DND-41 (cell line): ENCODE measurements around the gene DHX58.
A peak's percentile ranks its signal among the peaks of the same experiment; 100 is the strongest.

Experiments
- ATAC-seq: fragments of 200-7000 bp; cut with Tn5 transposase; 3 replicates; pipeline ENCODE4 v1.9.1; 2021; ENCODE audit warnings: low read depth; ENCODE audit not compliant: insufficient read depth
- DNase-seq: peaks from one replicate; pipeline ENCODE4 v3.0.0-alpha.2; 2020
- H2AFZ ChIP-seq: 2 replicates; pipeline ENCODE4 v1.6.0; 2012; ENCODE audit warnings: low read depth, low read length
- H3K27ac ChIP-seq: 2 replicates; pipeline ENCODE4 v1.5.1; 2012; ENCODE audit warnings: low read length, inconsistent platforms
- H3K27me3 ChIP-seq: fragments of 200-600 bp; sonication (generic); 2 replicates; pipeline ENCODE4 v1.6.0; 2012; ENCODE audit warnings: low read length, mild to moderate bottlenecking, inconsistent platforms; ENCODE audit not compliant: insufficient read depth, poor library complexity
- H3K36me3 ChIP-seq: 2 replicates; pipeline ENCODE4 v1.5.1; 2012; ENCODE audit warnings: low read length, inconsistent platforms; ENCODE audit not compliant: insufficient read depth
- H3K4me1 ChIP-seq: 2 replicates; pipeline ENCODE4 v1.5.1; 2012; ENCODE audit warnings: mild to moderate bottlenecking, low read length; ENCODE audit not compliant: insufficient read depth
- H3K4me2 ChIP-seq: 2 replicates; pipeline ENCODE4 v1.6.0; 2012; ENCODE audit warnings: mild to moderate bottlenecking, moderate library complexity, low read length, inconsistent platforms; ENCODE audit not compliant: insufficient read depth
- H3K4me3 ChIP-seq, 2 experiments: fragments of 200-600 bp in 1 of 2; shearing (Covaris generic) in 1 of 2; 2 replicates each; pipeline ENCODE4 v1.5.1; 2012 to 2016; ENCODE audit warnings: inconsistent platforms in 2 of 2, low read length in 2 of 2, mild to moderate bottlenecking in 2 of 2, low read depth in 1 of 2, moderate library complexity in 1 of 2
- H3K79me2 ChIP-seq: 2 replicates; pipeline ENCODE4 v1.6.0; 2012; ENCODE audit warnings: low read length, inconsistent platforms; ENCODE audit not compliant: insufficient read depth
- H3K9ac ChIP-seq: 2 replicates; pipeline ENCODE4 v1.6.0; 2012; ENCODE audit warnings: low read depth, mild to moderate bottlenecking, inconsistent platforms, low read length, moderate library complexity
- H3K9me3 ChIP-seq: 2 replicates; pipeline ENCODE4 v1.5.1; 2012; ENCODE audit warnings: low read length, moderate library complexity, mild to moderate bottlenecking, inconsistent platforms; ENCODE audit not compliant: insufficient read depth, severe bottlenecking
- H4K20me1 ChIP-seq: 2 replicates; pipeline ENCODE4 v1.6.0; 2012; ENCODE audit warnings: low read length; ENCODE audit not compliant: insufficient read depth
- EZH2 ChIP-seq: IDR thresholded peaks from 3 replicates; pipeline ENCODE4 v1.6.1; 2012; ENCODE audit warnings: borderline replicate concordance, low read depth, mild to moderate bottlenecking, moderate library complexity, low read length, inconsistent platforms; ENCODE audit not compliant: severe bottlenecking
- TF ChIP-seq, protein P1 (sequence below): IDR thresholded peaks from 2 replicates; pipeline ENCODE4 v1.5.1; 2012; ENCODE audit warnings: borderline replicate concordance, low read length, moderate library complexity, mild to moderate bottlenecking; ENCODE audit not compliant: poor library complexity, severe bottlenecking; ENCODE audit errors: extremely low read depth

Gene DHX58

DNA sequence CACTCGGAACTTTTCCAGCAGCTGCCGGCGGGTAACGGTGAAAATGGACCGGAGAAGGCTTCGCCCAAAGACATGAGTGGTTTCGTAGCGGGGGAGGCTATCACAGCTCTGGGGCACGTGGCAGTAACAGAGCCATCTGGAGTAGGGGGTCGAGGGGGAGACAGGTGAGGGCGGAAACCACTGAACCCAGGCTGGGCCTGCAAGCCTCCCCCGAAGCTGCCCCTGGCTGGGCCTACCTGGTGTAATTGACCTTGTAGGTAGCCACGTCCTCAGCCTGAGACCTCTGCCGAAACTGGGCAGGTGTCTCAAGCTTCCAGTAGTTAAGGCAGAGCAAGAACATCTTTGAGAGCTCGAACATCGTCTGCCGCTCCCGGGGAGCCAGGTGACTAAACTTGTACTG is 6.8 kb upstream of the DHX58 start:
- Histone ChIP-seq H2AFZ (no peak overlapping the region), H3K27ac (no peak overlapping the region), H3K36me3 (peaks cover 57% of the 10 kb centered on the region), H4K20me1 (no peaks in the 10 kb centered on the region), H3K4me1 (peaks cover 45% of the 10 kb centered on the region), H3K9ac (no peak overlapping the region), H3K4me3 (no peak overlapping the region), H3K27me3 (no peaks in the 10 kb centered on the region), H3K9me3 (no peaks in the 10 kb centered on the region), H3K4me2 (peak overlapping the region; percentile 97), H3K79me2 (peaks cover 14% of the 10 kb centered on the region)
- no peak for TF ChIP-seq EZH2
- TF ChIP-seq, protein P1, sequence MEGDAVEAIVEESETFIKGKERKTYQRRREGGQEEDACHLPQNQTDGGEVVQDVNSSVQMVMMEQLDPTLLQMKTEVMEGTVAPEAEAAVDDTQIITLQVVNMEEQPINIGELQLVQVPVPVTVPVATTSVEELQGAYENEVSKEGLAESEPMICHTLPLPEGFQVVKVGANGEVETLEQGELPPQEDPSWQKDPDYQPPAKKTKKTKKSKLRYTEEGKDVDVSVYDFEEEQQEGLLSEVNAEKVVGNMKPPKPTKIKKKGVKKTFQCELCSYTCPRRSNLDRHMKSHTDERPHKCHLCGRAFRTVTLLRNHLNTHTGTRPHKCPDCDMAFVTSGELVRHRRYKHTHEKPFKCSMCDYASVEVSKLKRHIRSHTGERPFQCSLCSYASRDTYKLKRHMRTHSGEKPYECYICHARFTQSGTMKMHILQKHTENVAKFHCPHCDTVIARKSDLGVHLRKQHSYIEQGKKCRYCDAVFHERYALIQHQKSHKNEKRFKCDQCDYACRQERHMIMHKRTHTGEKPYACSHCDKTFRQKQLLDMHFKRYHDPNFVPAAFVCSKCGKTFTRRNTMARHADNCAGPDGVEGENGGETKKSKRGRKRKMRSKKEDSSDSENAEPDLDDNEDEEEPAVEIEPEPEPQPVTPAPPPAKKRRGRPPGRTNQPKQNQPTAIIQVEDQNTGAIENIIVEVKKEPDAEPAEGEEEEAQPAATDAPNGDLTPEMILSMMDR: no peak
- DNase-seq (no peak), ATAC-seq (no peak)

DNA sequence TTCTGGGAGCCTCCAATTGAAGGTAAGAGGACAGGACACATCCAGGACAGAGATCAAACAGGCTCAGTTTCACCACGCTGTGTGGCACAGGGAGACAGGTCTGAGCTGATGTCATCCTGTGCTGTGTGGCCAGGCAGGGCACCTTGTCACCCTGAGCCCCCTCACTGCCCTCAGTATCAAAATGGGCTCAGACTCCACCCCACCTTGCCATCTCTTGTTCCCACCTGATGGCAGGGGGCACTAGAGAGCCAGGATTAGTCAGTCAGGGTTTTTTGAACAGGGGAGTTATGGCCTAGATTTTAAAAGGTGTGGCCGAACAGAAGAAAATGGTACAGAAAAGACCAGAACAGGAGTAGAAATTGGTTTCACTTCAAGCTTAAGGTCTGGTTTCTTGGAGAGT is 6.0 kb upstream of the DHX58 start:
- Histone ChIP-seq H3K79me2 (peaks cover 14% of the 10 kb centered on the region), H3K4me2 (no peak overlapping the region), H3K27ac (no peak overlapping the region), H3K27me3 (no peaks in the 10 kb centered on the region), H4K20me1 (no peaks in the 10 kb centered on the region), H3K4me1 (peaks cover 52% of the 10 kb centered on the region), H2AFZ (no peak overlapping the region), H3K36me3 (peaks cover 63% of the 10 kb centered on the region), H3K4me3 (no peak overlapping the region), H3K9me3 (no peaks in the 10 kb centered on the region), H3K9ac (no peak overlapping the region)
- DNase-seq (peak; percentile 57), ATAC-seq (no peak)
- TF ChIP-seq, protein P1: peak; percentile 67
- no peak for TF ChIP-seq EZH2

DNA sequence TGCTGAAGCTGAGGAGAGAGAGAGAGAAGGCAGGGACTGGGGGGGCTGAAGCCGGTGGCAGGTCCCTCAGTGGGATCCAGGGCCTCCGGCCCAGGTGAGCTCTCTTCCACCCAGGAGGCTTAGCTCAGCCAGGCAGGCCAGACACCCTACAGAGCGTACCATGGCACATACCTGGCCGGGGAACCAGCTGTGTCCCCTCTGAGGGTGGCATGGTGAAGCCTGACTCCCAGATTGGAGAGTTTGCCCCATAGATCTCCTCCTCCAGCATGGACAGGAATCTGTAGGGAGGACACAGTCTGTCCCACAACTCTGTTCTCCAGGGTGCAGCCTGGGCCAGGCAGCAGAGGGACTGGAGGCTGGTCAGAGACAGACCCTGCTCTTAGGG is 5.6 kb upstream of the DHX58 start:
- no peak overlapping the region for H3K4me3 ChIP-seq
- H3K27ac ChIP-seq: no peak overlapping the region
- ATAC-seq (no peak), DNase-seq (no peak)
- H2AFZ ChIP-seq: no peak overlapping the region
- no peak for TF ChIP-seq EZH2
- TF ChIP-seq, protein P1: no peak
- no peaks in the 10 kb centered on the region for H3K27me3 ChIP-seq
- H3K79me2 ChIP-seq: peaks cover 14% of the 10 kb centered on the region
- peaks cover 56% of the 10 kb centered on the region for H3K4me1 ChIP-seq
- H4K20me1 ChIP-seq: no peaks in the 10 kb centered on the region
- H3K9me3 ChIP-seq: no peaks in the 10 kb centered on the region
- H3K4me2 ChIP-seq: no peak overlapping the region
- no peak overlapping the region for H3K9ac ChIP-seq
- H3K36me3 ChIP-seq: peaks cover 64% of the 10 kb centered on the region

DNA sequence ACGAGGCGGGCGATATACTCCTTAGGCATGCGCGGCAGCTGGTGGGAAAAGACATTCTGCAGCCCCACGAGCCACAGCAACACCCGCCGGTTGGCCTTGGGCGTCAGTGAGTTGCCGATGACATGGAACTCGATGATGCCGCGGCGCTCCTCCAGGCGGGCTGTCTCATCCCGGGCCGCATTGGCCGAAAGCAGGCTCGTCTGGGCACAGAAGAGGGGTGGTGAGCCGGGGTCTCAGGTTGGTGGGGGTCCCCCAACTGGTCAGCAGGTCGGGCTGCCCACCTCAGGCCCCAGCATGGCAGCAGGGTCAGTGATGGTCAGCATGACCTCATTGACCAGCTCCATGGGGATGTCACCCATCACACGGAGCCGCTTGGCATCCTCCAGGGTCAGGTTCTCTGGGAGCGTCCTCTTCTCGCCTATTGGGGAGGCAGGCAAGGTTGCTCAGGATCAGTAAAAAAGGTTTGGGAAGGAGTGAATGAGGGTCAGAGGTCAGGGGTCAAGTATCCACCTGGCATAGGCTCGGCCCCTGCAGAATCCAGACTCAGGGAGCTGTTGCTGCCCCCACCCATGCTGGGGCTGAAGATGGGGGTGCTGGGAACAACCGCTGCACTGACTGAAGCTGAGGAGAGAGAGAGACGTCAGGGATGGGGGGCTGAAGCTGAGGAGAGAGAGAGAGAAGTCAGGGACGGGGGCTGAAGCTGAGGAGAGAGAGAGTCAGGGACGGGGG is 5.0 kb upstream of the DHX58 start:
- no peak for ATAC-seq
- H3K79me2 ChIP-seq: peaks cover 14% of the 10 kb centered on the region
- no peak overlapping the region for H2AFZ ChIP-seq
- H3K4me1 ChIP-seq: peaks cover 62% of the 10 kb centered on the region
- H3K9me3 ChIP-seq: no peaks in the 10 kb centered on the region
- no peak overlapping the region for H3K4me2 ChIP-seq
- H3K27ac ChIP-seq: no peak overlapping the region
- H4K20me1 ChIP-seq: no peaks in the 10 kb centered on the region
- peaks cover 62% of the 10 kb centered on the region for H3K36me3 ChIP-seq
- no peak for DNase-seq
- no peak overlapping the region for H3K9ac ChIP-seq
- TF ChIP-seq EZH2: no peak
- TF ChIP-seq, protein P1: no peak
- H3K27me3 ChIP-seq: no peaks in the 10 kb centered on the region
- H3K4me3 ChIP-seq: no peak overlapping the region
